C4-2B (cell line): ENCODE data around the gene MYO1H.

Experiments
- CTCF ChIP-seq: fragments of 450-650 bp; conservative IDR thresholded peaks from 2 replicates; pipeline ENCODE4 v1.5.1; 2017; ENCODE audit warnings: mild to moderate bottlenecking
- ZFX ChIP-seq: fragments of 450-650 bp; IDR thresholded peaks from 2 replicates; pipeline ENCODE4 v1.6.1; 2017

DNA sequence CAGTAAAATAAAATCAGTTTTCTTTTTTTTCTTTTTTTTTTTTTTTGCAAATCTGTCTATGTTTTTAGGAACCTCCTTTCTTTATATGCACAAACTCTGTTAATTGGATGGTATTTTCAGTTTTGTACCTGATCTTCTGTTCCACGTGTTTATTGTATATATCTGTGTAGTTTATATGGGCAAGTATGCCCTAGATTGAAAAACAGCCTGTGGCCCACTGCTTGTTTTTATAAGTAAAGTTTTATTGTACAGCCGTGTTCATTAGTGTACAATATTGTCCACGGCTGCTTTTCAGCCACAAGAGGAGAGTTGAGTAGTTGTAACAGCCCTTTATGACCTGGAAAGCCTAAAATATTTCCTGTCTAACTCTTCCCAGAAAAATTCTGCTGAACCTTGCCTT lies 18.7 kb upstream of the MYO1H start:
- TF ChIP-seq CTCF (no peak), ZFX (no peak)
